ENCODE results near the gene MYORG.

GRCh38 chr9:34334916-34335315 is 41.8 kb downstream of the MYORG start:
- TF ChIP-seq CTCF (IDR thresholded peaks at IDR 0.05): no peak
- no peak for TF ChIP-seq POLR2A (IDR thresholded peaks at IDR 0.05)
